ENCODE results near the gene PLEKHA3.

DNA sequence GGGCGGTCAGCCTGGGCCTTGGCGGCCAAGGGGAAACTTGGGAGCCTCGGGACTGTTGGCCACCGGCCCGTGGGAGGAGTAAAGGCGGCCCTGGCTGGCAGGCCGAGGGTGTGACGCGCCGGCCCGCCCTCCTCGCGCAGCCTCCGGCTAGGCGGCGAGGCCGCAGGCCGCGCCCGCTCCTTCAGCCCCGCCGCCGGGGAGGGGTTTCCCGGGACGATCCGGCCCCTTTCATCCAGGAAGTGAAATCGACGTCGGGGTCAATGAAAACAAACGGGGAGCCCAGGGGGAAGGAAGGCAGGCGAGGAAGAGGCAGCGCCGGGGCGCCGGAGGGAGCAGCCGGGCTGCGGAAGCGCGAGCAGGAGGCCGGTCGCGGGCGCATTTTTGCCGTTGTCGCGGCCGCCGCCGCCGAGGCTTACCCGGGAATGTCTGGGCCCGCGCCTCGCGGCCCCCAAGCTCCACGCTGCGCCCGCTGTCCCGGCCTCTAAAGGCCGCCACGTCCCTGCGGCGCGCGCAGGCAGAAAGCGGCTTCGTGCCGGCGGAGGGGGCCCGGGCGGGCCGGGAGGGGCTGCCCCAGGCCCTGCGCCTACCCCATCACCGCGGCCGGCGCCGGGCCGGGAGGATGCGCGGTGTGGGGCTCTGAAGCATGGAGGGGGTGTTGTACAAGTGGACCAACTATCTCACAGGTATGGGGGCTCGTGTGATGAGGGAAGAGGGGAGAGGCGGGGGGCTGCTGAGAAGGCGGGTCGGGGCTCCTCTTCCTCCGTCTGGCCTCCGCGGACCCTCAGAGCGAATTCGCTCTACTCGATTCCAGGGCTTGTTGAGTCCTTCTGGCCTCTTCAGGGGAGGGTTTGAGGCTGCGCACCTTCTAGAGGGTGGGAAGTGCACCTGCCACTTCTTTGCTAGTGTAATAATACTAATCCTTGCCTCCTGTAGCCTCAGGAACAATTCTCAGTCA, at the start of gene PLEKHA3:
- TF ChIP-seq, protein P1, sequence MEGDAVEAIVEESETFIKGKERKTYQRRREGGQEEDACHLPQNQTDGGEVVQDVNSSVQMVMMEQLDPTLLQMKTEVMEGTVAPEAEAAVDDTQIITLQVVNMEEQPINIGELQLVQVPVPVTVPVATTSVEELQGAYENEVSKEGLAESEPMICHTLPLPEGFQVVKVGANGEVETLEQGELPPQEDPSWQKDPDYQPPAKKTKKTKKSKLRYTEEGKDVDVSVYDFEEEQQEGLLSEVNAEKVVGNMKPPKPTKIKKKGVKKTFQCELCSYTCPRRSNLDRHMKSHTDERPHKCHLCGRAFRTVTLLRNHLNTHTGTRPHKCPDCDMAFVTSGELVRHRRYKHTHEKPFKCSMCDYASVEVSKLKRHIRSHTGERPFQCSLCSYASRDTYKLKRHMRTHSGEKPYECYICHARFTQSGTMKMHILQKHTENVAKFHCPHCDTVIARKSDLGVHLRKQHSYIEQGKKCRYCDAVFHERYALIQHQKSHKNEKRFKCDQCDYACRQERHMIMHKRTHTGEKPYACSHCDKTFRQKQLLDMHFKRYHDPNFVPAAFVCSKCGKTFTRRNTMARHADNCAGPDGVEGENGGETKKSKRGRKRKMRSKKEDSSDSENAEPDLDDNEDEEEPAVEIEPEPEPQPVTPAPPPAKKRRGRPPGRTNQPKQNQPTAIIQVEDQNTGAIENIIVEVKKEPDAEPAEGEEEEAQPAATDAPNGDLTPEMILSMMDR (IDR thresholded peaks at IDR 0.05; ENCODE audit: low read length): no peak
- TF ChIP-seq EZH2 (IDR thresholded peaks at IDR 0.05; ENCODE audit: borderline replicate concordance, low read length): no peak

All from OCI-LY1 (cell line).